GM13977 (cell line): Measurements from ENCODE around the gene OR2T12.
"Not testable (repeated sequence)": the region's sequence is repeated elsewhere in the genome, so short reads cannot be mapped to it uniquely, and the experiment has no call there.

ENCODE experiments used
- DNase-seq: peaks from one replicate; pipeline ENCODE4 v3.0.0; 2012; ENCODE audit warnings: low spot score
- CTCF ChIP-seq: IDR thresholded peaks from 2 replicates; pipeline ENCODE4 v1.5.1; 2012; ENCODE audit warnings: mild to moderate bottlenecking, control low read depth; ENCODE audit not compliant: insufficient read depth; ENCODE audit errors: extremely low read depth, missing control alignments
- in situ Hi-C: fragments of 300-500 bp; cut with MboI; formaldehyde crosslinking; loops from one replicate; pipeline ENCODE4 v1.12.0; 2022; ENCODE audit warnings: low sequenced_read_pairs, low pct_unique_long_range_greater_than_20kb, mixed read lengths, inconsistent platforms; ENCODE audit not compliant: unreplicated experiment

Gene OR2T12, protein sequence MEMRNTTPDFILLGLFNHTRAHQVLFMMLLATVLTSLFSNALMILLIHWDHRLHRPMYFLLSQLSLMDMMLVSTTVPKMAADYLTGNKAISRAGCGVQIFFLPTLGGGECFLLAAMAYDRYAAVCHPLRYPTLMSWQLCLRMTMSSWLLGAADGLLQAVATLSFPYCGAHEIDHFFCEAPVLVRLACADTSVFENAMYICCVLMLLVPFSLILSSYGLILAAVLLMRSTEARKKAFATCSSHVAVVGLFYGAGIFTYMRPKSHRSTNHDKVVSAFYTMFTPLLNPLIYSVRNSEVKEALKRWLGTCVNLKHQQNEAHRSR

DNA sequence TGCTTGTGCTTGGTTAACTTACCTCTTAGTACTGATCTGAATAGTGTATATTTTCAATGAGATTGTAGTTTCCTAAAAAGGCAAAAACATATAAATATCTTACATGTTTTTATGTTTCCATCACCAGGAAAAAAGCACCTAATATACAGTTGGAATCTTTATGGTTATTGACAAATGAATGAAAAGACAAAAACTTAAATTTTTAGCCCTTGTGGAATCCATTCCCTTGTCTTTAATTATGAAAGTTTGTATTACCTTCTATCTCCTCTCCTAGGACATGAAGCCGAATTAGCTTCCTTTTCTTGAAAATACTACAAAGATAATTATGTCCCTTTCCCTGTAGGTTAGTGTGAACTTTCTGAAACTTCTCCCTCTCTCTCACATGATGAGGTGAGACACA is at the start of gene OR2T12:
TSS of gene OR2T12 (minus strand) at position 101 of the 400 bp plus-strand sequence. CDS start 7,846 bp downstream, outside the sequence.
- in situ Hi-C loops: no loop called here
- no peak for TF ChIP-seq CTCF
- DNase-seq: no peak

DNA sequence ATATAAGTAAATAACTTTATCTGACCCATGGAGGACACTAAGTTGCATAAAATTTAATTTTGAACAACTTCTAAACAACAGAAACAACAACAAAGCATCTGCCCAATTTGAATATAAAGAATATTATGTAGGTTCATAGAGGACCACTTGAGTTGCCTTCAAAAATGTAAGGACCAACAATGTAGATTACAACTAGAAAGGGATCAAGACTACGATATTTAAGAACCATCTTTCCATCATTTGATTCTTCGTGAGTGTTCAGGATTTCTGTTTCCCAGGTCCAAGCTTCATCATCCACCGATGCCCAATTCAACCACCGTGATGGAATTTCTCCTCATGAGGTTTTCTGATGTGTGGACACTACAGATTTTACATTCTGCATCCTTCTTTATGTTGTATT is 45.3 kb upstream of the OR2T12 start, which contains the start of gene OR14C36:
TSS of gene OR14C36 (plus strand) at position 301 of the 400 bp plus-strand sequence. CDS start at position 301, 0 bp downstream.
- no peak for TF ChIP-seq CTCF
- in situ Hi-C loops: no loop called here
- DNase-seq: no peak

- DNase-seq: no peak
- no peak for TF ChIP-seq CTCF
- in situ Hi-C loops: no loop called here
Observed at GRCh38 chr1:248343451-248343850, 40.2 kb upstream of the OR2T12 start.

GRCh38 chr1:248324468-248324867 is 21.2 kb upstream of the OR2T12 start, which contains the start of gene OR2M7:
Gene OR2M7, minus strand, starts transcription at chr1:248324568. Its CDS starts 0 bp downstream, at chr1:248324568.
- DNase-seq: no peak
- in situ Hi-C loops: no loop called here
- no peak for TF ChIP-seq CTCF

GRCh38 chr1:248316796-248317195 is 13.6 kb upstream of the OR2T12 start:
- in situ Hi-C loops: no loop called here
- DNase-seq: no peak
- TF ChIP-seq CTCF: no peak

- DNase-seq, in situ Hi-C loops: not testable (repeated sequence)
Observed at GRCh38 chr1:248306740-248307139, 3.5 kb upstream of the OR2T12 start.

GRCh38 chr1:248306103-248306502 is 2.9 kb upstream of the OR2T12 start:
- in situ Hi-C loops: no loop called here
- DNase-seq: no peak
- TF ChIP-seq CTCF: no peak

DNA sequence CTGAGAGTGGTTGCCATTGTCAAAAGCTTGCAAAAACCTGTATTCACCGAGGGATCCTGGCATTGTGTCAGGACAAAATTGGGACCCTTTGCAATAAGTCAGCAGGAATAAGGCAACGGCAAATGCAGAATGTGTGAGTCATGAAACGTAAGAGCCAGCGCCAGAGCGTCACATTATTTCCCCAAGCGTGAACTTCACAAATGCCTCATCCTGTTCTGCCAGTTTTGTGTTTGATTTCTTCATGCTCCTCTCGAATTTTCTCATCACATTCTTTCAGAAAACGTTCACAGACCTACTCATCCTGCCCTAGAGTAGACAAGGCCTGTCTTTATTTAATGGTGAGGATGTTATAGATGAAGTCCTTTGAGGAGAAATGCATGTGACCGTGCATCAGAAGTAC is 2.4 kb upstream of the OR2T12 start:
- DNase-seq, in situ Hi-C loops: not testable (repeated sequence)
